ENCODE measurements around the gene LRRC43.
"Not testable (repeated sequence)": the region's sequence is repeated elsewhere in the genome, so short reads cannot be mapped to it uniquely, and the experiment has no call there.

LRRC43 gene

DNA sequence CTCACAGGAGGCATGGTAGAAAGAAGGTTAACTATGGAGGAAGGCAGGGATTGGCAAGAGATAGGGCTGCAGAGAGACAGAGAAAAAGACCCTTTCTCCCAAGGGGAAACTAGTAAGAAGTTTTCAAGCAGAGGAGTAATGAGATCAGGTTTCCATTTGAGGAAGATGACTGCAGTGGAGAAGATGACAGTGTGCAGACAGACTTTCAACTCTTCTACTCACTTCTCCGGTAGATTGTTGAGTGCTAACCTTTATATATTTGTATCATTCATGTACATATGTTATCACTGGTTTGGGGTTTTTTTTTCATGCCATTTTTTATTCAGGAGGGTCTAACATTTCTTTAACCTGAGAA, 14.7 kb downstream of the LRRC43 start:
- DNase-seq: no peak

DNA sequence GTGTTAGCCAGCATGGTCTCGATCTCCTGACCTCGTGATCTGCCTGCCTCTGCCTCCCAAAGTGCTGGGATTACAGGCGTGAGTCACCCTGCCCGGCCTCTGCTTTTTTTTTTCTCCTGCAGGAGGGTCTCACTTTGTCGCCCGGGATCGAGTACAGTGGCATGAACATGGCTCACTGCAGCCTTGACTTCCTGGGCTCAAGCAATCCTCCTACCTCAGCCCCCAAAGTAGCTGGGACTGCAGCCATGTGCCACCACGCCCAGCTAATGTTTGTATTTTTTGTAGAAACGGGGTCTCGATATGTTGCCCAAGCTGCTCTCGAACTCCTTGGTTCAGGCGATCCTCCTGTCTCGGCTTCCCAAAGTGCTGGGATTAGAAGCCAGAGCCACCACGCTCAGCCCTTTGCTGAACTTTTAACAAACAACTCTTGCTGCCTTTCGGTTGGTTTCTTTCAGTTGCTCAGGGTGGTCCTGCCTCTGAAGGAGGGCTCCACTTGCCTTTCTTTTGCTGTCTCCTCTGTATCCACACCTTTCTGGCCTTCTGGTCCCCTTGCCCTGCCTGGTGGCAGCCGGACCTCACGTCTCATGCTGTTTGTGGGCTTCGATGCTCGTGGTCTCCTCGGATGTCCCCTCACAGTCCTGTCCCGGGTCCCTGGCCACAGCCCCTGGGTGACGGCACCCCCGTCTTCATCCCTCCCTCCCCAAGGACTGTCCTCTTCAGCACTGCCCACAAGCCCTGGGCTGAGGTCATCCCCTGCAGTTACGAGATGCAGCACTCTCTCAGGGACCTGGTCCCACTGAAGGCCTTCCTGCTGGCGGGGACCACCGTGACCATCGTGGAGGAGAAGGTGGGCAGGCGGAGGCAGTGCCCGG, 16.8 kb downstream of the LRRC43 start:
- DNase-seq: no peak

DNA sequence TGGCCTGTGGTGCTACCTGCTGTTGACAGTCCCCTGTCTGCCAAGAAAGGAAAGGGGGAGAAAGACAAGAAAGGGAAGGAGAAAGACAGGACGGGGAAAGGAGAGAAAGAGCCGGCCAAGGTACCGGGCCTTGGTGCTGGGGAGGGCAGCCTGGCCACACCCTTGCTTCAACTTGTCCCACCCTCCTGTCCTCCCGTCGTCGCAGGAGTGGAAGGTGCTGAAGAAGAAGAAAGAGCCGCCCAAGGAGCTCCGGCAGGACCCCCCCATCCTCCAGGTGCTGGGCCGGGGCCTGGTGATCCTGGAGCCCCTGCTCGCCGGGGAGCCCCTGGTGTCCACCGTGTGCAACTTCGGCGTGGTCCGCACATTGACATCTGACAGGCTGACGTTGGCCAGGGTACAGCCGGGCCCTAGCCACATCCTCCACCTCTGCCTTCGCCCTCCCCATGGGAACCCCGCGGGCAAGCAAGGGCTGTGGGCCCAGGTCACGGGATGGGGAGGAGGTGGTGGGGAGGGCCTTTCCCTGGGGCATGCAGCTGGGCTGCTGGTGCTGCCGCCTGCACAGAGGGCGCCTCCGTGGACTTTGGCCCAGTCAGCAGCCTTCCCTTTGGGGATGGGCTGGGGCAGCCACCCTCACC, 17.7 kb downstream of the LRRC43 start:
- DNase-seq: no peak

DNA sequence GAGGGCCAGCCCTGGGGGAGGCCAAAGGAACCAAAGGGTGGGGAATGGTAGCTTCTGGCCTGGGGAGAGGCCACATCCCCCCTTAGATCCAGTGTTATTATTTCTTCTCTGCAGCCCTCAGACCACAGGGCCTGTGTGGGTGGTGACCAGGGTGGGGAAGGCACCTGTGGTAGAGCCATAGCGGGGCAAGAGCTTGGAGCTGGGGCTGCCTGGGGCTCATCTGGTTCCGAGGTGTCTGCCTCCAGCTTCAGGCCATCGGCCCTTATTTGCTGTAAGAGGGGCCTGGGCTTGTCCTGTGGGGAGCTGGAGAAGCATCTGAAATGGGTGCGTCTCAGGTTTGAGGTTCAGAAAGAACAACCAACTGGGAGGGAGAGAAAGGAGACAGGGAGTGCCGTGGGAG, 18.5 kb downstream of the LRRC43 start:
- DNase-seq: no peak

DNA sequence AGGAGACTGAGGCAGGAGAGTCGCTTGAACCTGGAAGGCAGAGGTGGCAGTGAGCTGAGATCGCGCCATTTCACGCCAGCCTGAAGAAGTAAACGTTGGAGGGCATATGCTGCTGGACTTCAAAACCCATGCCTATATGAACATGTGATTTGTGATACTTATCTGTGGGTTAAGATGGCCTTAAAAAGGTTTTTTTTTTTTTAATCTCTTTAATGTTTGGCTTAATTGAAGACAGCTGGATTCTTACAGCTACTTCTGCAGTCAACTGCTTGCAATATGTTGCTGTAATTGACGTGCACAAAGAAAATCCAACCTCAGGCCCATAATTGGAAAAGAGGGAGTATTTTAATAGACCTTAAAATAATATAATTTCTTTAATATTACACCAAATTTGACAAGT, 19.1 kb downstream of the LRRC43 start:
- DNase-seq: no peak

DNA sequence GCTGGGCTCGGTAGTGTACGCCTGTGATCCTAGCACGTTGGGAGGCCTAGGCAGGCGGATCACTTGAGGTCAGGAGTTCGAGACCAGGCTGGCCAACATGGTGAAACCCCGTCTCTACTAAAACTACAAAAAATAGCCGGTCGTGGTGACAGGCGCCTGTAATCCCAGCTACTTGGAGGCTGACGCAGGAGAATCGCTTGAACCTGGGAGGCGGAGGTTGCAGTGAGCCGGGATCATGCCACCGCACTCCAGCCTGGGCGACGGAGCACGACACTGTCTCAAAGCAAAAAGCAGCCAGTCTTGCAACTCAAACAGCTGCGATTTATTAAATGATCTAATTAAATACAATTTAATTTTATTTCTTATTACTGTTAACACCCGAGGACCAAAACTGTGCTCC, 19.9 kb downstream of the LRRC43 start:
- DNase-seq: not testable (repeated sequence)

DNA sequence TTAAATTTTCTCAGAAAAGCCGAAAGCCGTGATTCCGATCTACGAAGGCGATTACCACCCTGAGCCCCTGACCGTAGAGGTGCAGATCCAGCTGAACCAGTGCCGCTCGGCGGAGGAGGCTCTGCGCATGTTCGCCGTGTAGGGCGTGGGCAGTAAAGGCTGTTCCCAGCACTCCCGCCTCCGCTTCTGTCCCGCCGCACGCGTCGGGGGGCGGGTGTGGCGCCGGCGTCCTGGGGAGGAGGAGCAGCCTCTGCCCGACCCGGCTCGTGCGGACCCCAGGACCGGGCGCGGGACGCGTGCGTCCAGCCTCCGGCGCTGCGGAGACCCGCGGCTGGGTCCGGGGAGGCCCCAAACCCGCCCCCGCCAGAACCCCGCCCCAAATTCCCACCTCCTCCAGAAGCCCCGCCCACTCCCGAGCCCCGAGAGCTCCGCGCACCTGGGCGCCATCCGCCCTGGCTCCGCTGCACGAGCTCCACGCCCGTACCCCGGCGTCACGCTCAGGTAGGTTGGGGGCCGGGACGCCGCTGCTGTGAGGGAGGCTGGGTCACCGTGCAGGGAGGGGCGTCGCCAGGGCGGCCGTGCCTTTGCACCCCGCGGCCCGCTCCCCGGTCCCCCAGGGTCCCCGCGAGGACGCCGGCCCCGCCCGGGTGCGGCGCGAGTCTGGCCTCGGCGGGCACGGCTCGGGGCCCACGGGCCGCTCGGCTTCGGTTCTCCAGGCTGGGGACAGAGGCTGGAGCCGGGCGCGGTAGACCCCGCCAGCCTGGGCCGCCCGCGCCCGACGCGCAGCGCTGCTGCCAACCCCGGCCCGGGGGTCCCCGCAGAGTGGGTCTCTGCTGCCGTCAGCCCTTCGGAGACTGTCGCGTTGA, 20.6 kb downstream of the LRRC43 start, which contains the start of gene B3GNT4:
TSS of gene B3GNT4 (plus strand) at position 409 of the 866 bp plus-strand sequence. CDS start 910 bp downstream, outside the sequence.
- no peak for DNase-seq

DNA sequence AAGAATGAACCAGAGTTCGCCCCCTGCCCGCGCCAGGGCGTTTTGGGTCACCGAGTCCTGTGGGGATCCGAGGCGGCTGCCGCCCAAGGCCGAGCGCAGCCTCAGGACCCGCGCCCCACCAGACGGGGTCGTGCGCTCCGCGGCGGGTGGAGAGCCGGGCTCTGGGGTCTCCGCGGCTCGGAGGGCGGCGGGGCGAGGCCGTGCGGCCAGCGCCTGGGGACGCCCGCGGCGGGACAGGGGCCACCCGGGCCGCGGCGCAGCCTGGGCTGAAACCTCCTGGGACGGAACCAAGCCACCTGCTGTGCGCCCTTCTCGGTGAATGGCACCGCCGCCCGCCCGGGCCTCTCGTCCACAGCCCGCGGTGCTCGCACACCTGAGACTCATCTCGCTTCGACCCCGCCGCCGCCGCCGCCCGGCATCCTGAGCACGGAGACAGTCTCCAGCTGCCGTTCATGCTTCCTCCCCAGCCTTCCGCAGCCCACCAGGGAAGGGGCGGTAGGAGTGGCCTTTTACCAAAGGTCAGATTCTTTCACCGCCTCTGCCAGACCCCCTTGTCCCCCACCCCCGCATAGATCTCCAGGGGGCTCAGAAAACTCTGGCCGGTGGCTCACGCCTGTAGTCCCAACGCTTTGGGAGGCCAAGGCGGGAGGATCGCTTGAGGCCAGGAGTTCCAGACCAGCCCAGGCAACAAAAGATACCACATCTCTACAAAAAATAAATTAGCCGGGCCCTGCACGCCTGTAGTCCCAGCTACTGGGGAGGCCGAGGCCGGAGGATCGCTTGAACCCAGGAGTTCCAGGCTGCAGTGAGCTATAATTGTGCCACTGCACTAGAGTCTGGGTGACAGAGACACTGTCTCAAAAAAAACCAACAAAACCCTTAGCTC, 21.5 kb downstream of the LRRC43 start:
- DNase-seq: no peak

DNA sequence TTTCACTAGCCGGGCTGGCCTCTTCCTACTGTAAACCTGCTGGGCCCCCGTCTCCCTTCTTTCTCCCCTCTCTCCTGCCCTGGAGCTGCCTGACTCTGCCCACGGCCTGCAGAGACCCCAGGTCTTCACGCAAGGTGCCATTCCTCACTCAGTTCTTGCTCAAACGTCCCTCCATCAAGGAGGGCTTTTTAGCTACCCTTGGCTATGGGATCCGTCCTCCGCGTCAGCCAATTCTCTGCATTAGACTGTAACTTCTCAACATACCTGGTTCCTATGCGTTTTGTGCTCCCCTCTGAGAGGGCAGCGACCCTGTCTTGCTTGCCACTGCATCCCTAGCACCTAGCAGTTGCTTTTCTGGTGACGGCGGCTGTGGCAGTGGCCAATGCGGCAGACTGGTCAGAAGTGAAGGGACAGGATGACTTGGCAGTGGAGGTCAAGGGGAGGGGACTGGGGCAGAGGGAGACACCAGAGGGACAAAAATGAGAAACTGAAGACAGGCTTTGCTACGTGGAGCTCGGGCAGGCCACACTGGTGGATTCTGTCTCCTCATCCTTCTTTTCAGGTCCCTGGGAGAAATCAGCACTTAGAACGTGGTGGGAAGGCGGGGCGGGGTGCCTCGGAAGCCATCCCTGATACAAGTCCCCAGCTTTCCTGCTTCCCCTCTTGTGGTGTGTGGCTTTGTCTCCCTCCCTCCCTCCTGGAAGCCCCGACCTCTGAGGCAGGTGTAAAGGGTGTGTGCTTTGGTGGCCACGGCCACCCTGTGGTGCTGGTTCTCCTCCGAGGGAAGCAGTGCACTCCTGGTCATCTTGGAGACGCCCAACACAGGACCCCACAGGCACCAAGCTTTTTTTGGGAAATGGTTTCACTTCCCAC, 22.4 kb downstream of the LRRC43 start:
- DNase-seq: no peak

DNA sequence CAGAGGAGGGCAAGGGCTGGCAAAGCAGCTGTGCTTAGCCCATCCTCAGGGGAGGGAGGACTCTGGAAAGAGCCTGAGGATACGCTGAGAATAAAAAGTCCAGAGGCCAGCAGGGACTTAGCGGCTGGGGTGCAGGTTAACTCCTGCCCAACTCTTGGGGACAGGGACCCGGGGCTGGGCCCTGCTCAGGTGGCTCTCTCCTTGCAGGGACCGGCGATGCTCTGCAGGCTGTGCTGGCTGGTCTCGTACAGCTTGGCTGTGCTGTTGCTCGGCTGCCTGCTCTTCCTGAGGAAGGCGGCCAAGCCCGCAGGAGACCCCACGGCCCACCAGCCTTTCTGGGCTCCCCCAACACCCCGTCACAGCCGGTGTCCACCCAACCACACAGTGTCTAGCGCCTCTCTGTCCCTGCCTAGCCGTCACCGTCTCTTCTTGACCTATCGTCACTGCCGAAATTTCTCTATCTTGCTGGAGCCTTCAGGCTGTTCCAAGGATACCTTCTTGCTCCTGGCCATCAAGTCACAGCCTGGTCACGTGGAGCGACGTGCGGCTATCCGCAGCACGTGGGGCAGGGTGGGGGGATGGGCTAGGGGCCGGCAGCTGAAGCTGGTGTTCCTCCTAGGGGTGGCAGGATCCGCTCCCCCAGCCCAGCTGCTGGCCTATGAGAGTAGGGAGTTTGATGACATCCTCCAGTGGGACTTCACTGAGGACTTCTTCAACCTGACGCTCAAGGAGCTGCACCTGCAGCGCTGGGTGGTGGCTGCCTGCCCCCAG, 23.4 kb downstream of the LRRC43 start:
- DNase-seq: no peak

DNA sequence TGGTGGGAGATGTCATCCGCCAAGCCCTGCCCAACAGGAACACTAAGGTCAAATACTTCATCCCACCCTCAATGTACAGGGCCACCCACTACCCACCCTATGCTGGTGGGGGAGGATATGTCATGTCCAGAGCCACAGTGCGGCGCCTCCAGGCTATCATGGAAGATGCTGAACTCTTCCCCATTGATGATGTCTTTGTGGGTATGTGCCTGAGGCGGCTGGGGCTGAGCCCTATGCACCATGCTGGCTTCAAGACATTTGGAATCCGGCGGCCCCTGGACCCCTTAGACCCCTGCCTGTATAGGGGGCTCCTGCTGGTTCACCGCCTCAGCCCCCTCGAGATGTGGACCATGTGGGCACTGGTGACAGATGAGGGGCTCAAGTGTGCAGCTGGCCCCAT, 24.1 kb downstream of the LRRC43 start:
- no peak for DNase-seq

DNA sequence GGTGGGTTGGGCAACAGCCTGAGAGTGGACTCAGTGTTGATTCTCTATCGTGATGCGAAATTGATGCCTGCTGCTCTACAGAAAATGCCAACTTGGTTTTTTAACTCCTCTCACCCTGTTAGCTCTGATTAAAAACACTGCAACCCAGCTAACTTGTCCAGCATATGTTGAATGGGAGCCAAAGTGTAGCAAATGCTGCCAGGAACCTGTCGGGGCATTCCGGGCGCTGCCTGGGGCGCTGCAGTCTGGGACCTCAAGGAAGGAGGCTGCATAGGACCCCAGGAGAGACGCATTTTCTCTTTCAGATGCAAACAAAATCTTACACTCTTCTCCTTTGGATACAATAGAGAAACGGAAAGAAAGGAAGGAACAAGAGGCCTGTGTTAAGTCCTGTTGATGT, 24.5 kb downstream of the LRRC43 start:
- no peak for DNase-seq

DNA sequence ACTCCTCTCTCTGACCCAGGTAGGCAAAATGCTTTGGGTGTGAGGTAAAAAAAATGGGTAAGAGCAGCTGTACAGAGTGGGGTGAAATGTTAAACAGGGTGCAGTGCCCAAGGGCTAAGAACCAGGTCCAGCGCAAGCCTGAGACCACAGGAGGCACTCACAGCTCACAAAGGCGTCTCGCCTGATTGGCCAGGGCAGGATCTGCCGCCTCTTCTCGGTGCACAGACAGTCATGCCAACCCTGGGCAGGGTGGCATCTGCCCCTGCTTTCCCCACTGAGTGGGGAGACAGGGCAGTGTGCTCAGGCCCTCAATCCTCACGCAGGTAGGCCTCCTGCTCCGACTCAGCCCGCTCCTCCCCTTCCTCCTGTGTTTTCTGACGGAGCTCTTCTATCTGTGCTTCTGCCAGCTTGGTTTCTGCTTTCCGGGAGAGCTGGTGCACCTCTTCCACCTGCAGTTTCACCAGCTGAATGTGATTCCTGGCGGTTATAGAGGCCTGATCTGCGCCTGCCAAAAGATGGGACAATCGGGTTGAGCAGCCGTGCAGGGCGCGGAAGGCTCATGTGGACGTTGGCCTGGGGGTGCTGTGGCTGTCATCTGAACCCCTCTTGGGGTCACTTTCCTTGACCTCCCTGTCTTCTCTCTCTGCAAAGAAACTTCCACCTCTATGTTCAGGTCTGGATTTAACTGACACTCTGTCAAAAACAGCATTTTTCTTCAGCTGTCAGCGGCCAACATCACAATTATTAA, 25.3 kb downstream of the LRRC43 start:
- DNase-seq: no peak

DNA sequence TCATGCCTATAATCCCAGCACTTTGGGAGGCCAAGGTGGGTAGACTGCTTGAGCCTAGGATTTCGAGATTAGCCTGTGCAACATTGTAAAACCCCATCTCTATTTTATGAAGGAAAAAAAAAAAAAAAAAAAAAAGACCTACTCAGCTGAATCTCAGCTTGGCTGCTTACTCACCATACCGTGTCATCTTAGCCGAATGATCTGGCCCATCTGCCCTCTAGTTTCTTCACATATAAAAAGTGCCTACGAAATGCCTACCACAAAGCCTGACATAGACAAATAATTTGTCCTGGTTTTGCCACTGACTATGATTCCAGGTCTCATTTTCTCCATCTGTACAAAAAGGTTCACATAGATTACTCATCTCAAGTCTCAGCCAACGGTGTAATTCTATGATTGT, 32.8 kb downstream of the LRRC43 start:
- DNase-seq: no peak

DNA sequence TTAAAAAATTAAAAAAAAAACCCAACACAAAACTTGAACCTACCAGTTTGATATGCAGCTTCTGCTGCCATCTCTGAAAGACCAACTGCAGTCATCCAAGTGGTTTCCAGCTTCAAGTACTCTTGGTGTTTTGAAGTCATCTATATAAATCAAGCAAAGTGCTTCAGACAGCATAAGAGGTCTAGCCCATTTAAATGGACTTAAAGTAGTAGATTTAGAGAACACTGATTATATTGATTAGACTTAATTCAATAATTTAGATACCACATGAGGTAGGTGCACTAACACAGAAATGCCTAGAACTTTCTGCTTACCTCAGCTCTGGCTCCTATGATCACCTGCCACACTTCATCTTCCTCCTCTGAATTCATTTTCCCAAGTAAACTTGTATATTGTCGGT, 33.5 kb downstream of the LRRC43 start:
- DNase-seq: no peak

DNA sequence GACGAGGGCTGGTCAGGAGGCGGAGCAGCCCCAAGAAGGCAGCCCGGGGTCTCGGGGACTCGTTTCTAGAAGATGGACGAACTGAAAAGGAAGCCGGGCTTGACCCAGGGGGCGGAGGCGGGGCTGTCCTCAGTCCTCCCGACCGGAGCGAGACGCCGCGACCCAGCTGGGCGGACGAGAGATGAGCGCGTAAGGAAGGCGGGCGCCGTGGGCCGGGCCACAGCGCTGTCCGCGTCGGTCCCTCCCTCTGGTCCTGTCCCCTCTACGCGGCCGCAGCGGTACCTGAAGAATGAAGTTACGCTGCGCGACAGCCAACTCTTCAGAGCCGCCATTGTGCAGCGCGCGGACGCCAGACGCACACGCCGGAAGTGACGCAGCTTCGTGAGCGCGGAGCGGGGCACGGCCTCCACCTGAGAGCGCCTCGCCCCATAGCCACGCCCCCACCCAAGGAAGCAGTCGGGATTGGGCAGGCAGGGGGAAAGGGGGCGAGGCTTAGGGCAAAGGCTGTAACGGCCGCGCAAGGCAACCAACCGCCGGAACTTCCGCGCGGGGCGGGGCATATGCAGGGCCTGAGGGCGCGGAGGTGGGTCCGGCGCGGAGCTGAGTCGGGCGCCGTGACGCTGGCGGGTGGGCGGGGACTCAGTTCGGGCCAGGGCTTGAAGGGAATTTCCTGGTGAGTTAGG, 42.9 kb downstream of the LRRC43 start, which contains the start of gene DIABLO:
TSS of gene DIABLO (minus strand) at position 370 of the 683 bp plus-strand sequence. CDS start at position 332, 38 bp downstream.
- DNase-seq: peak; percentile 100

DNA sequence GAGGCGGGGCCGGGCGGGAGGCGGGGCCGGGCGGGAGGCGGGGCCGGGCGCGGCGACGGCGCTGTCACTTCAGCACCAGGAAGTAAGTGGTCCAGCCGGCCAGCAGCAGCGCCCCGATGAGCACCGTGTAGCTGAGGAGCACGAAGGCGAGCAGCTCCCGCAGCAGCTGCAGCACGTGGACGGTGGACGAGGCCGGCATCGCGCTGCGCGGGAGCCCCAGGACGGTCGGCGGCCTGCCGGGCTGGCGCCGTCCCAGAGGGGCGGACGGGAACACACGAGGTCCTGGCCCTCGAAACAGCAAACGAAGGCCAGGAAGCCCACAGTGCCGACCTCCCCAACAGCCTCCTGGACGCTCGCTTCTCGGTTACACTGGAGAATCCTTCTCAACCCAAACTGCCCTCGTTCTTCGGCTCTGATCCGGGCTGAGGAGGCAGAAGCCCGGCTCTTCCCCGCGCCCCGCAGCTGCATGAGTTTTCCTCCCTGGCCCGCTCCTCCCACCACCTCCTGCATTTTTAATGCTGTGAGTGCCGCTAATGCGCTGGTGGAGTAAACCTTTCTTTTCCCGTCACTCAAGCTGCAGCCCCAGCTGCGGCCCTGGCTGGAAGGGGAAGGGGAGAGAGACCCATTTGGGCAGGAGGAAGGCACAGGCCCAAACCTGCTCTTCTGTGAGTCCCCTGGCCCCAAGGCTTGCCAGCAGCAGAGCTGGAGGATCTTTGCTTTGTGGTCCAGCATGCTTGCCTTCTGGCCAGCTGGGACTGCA, 43.6 kb downstream of the LRRC43 start:
- DNase-seq: no peak

DNA sequence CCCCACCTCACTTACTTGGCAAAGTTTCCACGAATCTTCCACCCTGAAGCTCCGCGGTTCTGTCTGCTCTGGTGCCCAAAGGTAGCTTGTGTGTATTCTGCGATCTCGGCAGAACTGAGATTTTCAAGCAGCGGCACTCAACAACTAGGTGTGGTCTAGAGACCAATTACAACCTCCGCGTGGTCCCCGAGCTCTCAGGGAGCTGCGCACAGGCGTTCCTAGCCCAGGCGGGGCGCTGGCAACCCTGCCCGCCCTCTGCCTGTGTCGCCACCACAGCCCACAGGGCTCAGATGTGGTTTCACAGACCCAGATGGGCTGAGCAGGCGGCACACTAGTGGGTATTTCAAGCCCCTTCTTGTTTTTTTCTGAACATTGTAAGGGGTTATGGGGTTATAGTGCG, 44.4 kb downstream of the LRRC43 start:
- no peak for DNase-seq

Measured in left hindlimb (tissue), 1 donor.